Central memory CD8-positive, alpha-beta T cell (primary cell): Measurements from ENCODE around the gene ANAPC15.

Experiments used
- ATAC-seq: fragments of 150-1000 bp; cut with Tn5 transposase; replicated peaks from 2 replicates; pipeline ENCODE4 v1.10.0; 2022; ENCODE audit warnings: mild to moderate bottlenecking, moderate FRiP score, moderate number of reproducible peaks; ENCODE audit not compliant: poor library complexity, severe bottlenecking; ENCODE audit errors: extremely low read depth
- DNase-seq, 2 donors: peaks; one replicate each; pipeline ENCODE4 v3.0.0; 2021; ENCODE audit warnings: low spot score in 2 of 2
- H3K27ac Mint-ChIP-seq: one replicate; pipeline ENCODE4 v1.8.0; 2022; ENCODE audit warnings: low read depth, mild to moderate bottlenecking, moderate library complexity, mixed read lengths
- H3K27me3 Mint-ChIP-seq: one replicate; pipeline ENCODE4 v1.8.0; 2022; ENCODE audit warnings: mixed read lengths
- H3K36me3 Mint-ChIP-seq: one replicate; pipeline ENCODE4 v1.8.0; 2022; ENCODE audit warnings: mild to moderate bottlenecking, moderate library complexity, mixed read lengths; ENCODE audit not compliant: insufficient read depth
- H3K4me1 Mint-ChIP-seq: one replicate; pipeline ENCODE4 v1.8.0; 2022; ENCODE audit warnings: mixed read lengths
- H3K4me3 Mint-ChIP-seq: one replicate; pipeline ENCODE4 v1.8.0; 2022; ENCODE audit warnings: mild to moderate bottlenecking, moderate library complexity, mixed read lengths
- H3K9me3 Mint-ChIP-seq: one replicate; pipeline ENCODE4 v1.8.0; 2022; ENCODE audit warnings: mixed read lengths

ANAPC15 gene

DNA sequence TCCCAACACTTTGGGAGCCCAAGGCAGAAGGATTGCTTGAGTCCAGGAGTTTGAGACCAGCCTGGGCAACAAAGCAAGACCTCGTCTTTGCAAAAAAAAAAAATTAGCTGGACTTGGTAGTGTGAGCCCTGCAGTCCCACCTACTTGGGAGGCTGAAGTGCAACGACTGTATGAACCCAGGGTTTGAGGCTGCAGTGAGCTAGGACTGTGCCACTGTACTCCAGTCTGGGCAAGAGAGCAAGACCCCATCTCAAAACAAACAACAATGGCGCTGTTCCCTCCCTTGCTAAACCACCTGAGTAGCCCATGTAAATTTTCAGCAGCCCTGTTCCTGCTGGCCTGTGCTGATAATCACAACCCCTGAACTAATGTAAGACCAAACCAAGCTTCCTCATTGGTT, 12.5 kb downstream of the ANAPC15 start:
- DNase-seq (no peak), ATAC-seq (no peak)
- Mint-ChIP-seq H3K27me3 (no peaks in the 10 kb centered on the region), H3K4me1 (peaks cover 46% of the 10 kb centered on the region), H3K36me3 (peaks cover 18% of the 10 kb centered on the region), H3K9me3 (no peaks in the 10 kb centered on the region), H3K27ac (no peak overlapping the region), H3K4me3 (no peak overlapping the region)

- DNase-seq = no peak
- Mint-ChIP-seq H3K27me3 (no peaks in the 10 kb centered on the region), H3K27ac (peak overlapping the region; percentile 13), H3K4me3 (no peak overlapping the region), H3K4me1 (peaks cover 38% of the 10 kb centered on the region), H3K9me3 (no peaks in the 10 kb centered on the region), H3K36me3 (peaks cover 24% of the 10 kb centered on the region)
- ATAC-seq = no peak
These were observed 13.8 kb downstream of the ANAPC15 start for GRCh38 chr11:72098741-72099140.

GRCh38 chr11:72091292-72091691, 21.2 kb downstream of the ANAPC15 start:
- H3K9me3 Mint-ChIP-seq = no peaks in the 10 kb centered on the region
- peaks cover 4% of the 10 kb centered on the region for H3K4me1 Mint-ChIP-seq
- DNase-seq (peak; percentile 41 to 42), ATAC-seq (peak; percentile 93)
- H3K36me3 Mint-ChIP-seq = peaks cover 7% of the 10 kb centered on the region
- H3K27me3 Mint-ChIP-seq = no peaks in the 10 kb centered on the region
- H3K4me3 Mint-ChIP-seq = no peak overlapping the region
- H3K27ac Mint-ChIP-seq = peak overlapping the region; percentile 5

DNA sequence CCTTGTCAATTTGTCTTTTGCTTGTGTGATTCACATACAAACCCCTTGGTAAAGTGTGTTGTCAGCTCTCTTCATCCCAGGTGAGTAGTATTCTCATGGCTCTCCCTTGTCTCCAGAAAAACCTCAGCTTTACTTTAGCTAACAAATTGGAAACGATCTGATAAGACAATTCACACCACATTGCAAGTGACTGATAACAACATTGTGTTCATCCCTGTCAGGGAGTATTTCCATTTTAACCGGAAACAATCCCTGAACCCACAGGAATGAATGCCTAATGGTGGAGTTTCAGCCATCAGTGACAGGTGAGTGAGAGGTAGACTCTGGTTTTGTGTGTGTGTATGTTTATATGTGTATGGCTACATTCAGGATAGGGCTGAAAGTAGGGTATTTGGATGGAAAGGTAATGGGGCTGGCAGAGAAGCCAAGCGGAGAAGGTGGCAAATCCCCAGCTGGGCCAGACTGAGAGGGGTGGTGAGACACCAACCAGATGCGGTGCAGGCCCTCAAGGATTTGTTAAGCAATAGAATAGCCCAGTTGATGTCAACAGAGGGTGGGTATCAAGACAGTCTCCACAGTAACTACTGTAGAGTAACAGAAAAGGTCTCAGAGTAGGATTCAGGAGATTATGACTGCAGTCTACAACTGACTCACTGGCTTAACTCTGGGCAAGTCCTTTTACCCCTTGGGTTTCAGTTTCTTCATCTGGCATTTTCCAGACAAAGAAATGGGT, 24.3 kb downstream of the ANAPC15 start:
- H3K4me3 Mint-ChIP-seq = no peak overlapping the region
- H3K27ac Mint-ChIP-seq = peak overlapping the region; percentile 33

GRCh38 chr11:72085621-72086351, 26.7 kb downstream of the ANAPC15 start:
- Mint-ChIP-seq H3K9me3 (no peaks in the 10 kb centered on the region), H3K36me3 (peaks cover 3% of the 10 kb centered on the region), H3K27me3 (no peaks in the 10 kb centered on the region), H3K4me1 (peaks cover 3% of the 10 kb centered on the region), H3K27ac (no peak overlapping the region), H3K4me3 (no peak overlapping the region)
- ATAC-seq (no peak), DNase-seq (no peak)

More for the DNA sequence above, 24.3 kb downstream of the ANAPC15 start:
- no peaks in the 10 kb centered on the region for H3K36me3 Mint-ChIP-seq
- ATAC-seq (no peak), DNase-seq (no peak)
- peaks cover 4% of the 10 kb centered on the region for H3K4me1 Mint-ChIP-seq
- no peaks in the 10 kb centered on the region for H3K27me3 Mint-ChIP-seq
- no peaks in the 10 kb centered on the region for H3K9me3 Mint-ChIP-seq

DNA sequence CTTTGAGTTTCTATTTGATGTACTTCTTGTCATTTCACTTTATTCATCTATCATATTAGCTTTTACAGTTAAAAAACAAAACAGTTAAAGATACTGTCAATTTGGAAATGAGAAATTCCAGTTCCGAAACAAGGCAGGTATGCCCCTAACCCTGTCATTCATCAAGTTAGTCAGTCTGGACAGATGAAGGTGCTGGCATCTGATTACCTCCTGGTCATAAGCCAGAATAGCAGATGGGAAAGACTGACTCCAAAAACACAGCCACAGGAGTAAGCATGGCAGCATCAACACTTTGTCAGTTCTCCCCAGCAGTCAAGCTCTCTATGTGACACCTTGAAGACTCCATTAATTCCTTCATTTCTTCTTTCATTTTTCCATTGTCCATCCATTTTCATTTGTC, 27.5 kb downstream of the ANAPC15 start:
- Mint-ChIP-seq H3K9me3 (no peaks in the 10 kb centered on the region), H3K4me1 (peaks cover 11% of the 10 kb centered on the region), H3K36me3 (peaks cover 10% of the 10 kb centered on the region), H3K4me3 (no peak overlapping the region), H3K27me3 (no peaks in the 10 kb centered on the region), H3K27ac (no peak overlapping the region)
- no peak for ATAC-seq
- no peak for DNase-seq

- Mint-ChIP-seq H3K4me3 (no peak overlapping the region), H3K27ac (no peak overlapping the region), H3K27me3 (no peaks in the 10 kb centered on the region), H3K9me3 (no peaks in the 10 kb centered on the region), H3K36me3 (peaks cover 11% of the 10 kb centered on the region), H3K4me1 (peaks cover 18% of the 10 kb centered on the region)
- DNase-seq (no peak), ATAC-seq (no peak)
These were observed 28.4 kb downstream of the ANAPC15 start for GRCh38 chr11:72084076-72084475.

DNA sequence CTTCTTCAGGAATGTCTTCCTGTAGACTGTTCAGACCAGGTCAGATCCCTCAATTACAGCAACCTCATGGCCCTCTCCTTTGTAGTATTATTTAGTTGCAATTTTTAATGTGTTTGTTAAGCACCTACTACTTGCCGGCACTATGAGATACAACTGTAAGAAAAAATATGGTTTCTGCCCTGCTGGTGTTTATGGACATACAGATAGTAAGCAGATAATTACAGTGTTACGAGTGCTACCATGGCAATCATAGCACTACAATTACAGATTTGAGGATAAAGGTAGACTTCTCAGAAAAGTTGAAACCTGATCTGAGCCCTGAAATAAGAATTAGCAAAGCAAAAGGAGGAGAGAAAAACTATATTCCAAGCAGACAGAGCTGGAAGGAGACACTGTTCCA, 29.1 kb downstream of the ANAPC15 start:
- H3K4me1 Mint-ChIP-seq = peaks cover 24% of the 10 kb centered on the region
- H3K36me3 Mint-ChIP-seq = peaks cover 11% of the 10 kb centered on the region
- no peak overlapping the region for H3K27ac Mint-ChIP-seq
- H3K4me3 Mint-ChIP-seq = no peak overlapping the region
- no peak for DNase-seq
- no peaks in the 10 kb centered on the region for H3K9me3 Mint-ChIP-seq
- ATAC-seq = no peak
- H3K27me3 Mint-ChIP-seq = no peaks in the 10 kb centered on the region

GRCh38 chr11:72081821-72082453, 30.6 kb downstream of the ANAPC15 start:
- peaks cover 13% of the 10 kb centered on the region for H3K36me3 Mint-ChIP-seq
- DNase-seq (no peak), ATAC-seq (no peak)
- peak overlapping the region; percentile 97 for H3K27ac Mint-ChIP-seq
- H3K9me3 Mint-ChIP-seq = no peaks in the 10 kb centered on the region
- H3K27me3 Mint-ChIP-seq = no peaks in the 10 kb centered on the region
- peaks cover 25% of the 10 kb centered on the region for H3K4me1 Mint-ChIP-seq
- peak overlapping the region; percentile 96 for H3K4me3 Mint-ChIP-seq

DNA sequence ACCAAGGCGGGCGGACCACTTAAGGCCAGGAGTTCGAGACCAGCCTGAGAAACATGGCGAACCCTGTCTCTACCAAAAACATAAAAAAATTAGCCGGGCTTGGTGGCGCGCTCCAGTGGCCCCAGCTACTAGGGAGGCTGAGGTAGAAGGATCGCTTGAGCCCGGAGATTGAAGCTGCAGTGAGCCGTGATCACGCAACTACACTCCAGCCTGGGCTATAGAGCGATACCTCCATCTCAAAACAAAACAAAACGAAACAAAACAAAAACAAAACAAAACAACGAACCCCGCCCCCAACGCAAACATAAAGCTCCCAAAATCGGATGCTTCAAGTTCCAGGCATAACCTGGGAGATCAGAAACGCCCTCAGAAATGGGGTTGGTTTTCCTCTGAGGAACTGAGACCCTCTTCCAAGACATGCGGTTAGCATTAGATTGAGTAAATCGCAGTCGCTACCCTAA, 31.3 kb downstream of the ANAPC15 start:
- ATAC-seq (no peak), DNase-seq (no peak)
- peaks cover 25% of the 10 kb centered on the region for H3K4me1 Mint-ChIP-seq
- H3K4me3 Mint-ChIP-seq = peak overlapping the region; percentile 96
- peaks cover 13% of the 10 kb centered on the region for H3K36me3 Mint-ChIP-seq
- no peaks in the 10 kb centered on the region for H3K9me3 Mint-ChIP-seq
- peak overlapping the region; percentile 97 for H3K27ac Mint-ChIP-seq
- no peaks in the 10 kb centered on the region for H3K27me3 Mint-ChIP-seq

GRCh38 chr11:72080326-72081183, 31.9 kb downstream of the ANAPC15 start, which contains the start of the genes LRRC51 and NUMA1:
LRRC51 (plus strand) TSS chr11:72080850; CDS start chr11:72089084, 8,234 bp downstream.
NUMA1 (minus strand) TSS chr11:72080542; CDS start chr11:72035943, 44,599 bp downstream.
- DNase-seq (peak; percentile 97 to 99), ATAC-seq (peak; percentile 87)
- Mint-ChIP-seq H3K4me3 (peak within 1 kb of the TSS; percentile 96), H3K9me3 (no peaks in the 10 kb centered on the region), H3K36me3 (peaks cover 13% of the 10 kb centered on the region), H3K4me1 (peaks cover 28% of the 10 kb centered on the region), H3K27me3 (no peaks in the 10 kb centered on the region), H3K27ac (peak within 1 kb of the TSS; percentile 97)

DNA sequence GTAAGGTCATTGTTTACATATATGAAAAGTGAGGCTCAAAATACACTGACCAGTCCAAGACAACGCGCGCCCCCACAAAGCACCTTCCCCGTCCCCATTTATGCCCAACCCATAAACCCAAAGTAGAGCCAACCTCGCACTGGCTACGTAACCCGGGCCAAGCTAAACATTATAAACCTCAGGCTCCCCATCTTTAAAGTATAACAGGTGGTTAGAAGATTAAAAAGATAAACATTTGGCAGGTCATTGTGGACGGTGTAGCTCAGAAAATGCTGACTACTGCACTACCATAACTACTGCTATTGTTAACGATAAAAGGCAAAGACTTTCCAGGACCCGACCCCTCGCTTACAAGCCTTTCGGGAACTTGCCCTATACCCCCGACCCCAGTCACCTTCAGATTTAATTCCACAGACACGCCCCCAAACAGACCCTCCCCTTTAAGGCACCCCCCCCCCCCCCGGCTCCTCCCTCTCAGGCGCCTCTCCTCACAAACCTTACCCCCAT, 32.6 kb downstream of the ANAPC15 start:
- Mint-ChIP-seq H3K36me3 (peaks cover 15% of the 10 kb centered on the region), H3K4me1 (peaks cover 29% of the 10 kb centered on the region), H3K27me3 (no peaks in the 10 kb centered on the region), H3K4me3 (peak overlapping the region; percentile 96), H3K9me3 (no peaks in the 10 kb centered on the region), H3K27ac (peak overlapping the region; percentile 97)
- ATAC-seq = peak; percentile 53
- DNase-seq = peak in 1 of 2 donors; percentile 34
